Limb (tissue), 2 donors: ENCODE measurements around the gene NTSR1.

Experiments
- DNase-seq, 2 donors: peaks; one replicate each; pipeline ENCODE4 v3.0.0-alpha.2; 2016; ENCODE audit errors: extremely low spot score in 2 of 2

Gene NTSR1

GRCh38 chr20:62708591-62709536, at the start of gene NTSR1:
TSS of gene NTSR1 (plus strand) at chr20:62708836. CDS start at chr20:62709208, 372 bp downstream.
- no peak for DNase-seq

- DNase-seq, result no peak
These were observed 49.0 kb upstream of the NTSR1 start for GRCh38 chr20:62659488-62660239.

GRCh38 chr20:62660240-62660615, 48.4 kb upstream of the NTSR1 start:
- no peak for DNase-seq

GRCh38 chr20:62660768-62661167, 47.9 kb upstream of the NTSR1 start:
- DNase-seq, result no peak

- DNase-seq, result no peak
These were observed 47.0 kb upstream of the NTSR1 start for GRCh38 chr20:62661647-62662046.

GRCh38 chr20:62662422-62662821, 46.2 kb upstream of the NTSR1 start:
- DNase-seq, result no peak

GRCh38 chr20:62663145-62664018, 45.3 kb upstream of the NTSR1 start:
- DNase-seq, result no peak

- no peak for DNase-seq
These were observed 44.3 kb upstream of the NTSR1 start for GRCh38 chr20:62664019-62664971.

GRCh38 chr20:62665153-62665754, 43.4 kb upstream of the NTSR1 start:
- DNase-seq, result no peak

- no peak for DNase-seq
These were observed 42.6 kb upstream of the NTSR1 start for GRCh38 chr20:62665826-62666735.

- DNase-seq, result peak in 1 of 2 donors; percentile 57
These were observed 41.7 kb upstream of the NTSR1 start for GRCh38 chr20:62666736-62667529.

- DNase-seq, result no peak
These were observed 40.9 kb upstream of the NTSR1 start for GRCh38 chr20:62667530-62668440.

GRCh38 chr20:62668441-62669027, 40.1 kb upstream of the NTSR1 start:
- peak; percentile 77 to 85 for DNase-seq

GRCh38 chr20:62669249-62669648, 39.4 kb upstream of the NTSR1 start:
- no peak for DNase-seq

- no peak for DNase-seq
These were observed 38.5 kb upstream of the NTSR1 start for GRCh38 chr20:62670156-62670555.

GRCh38 chr20:62670998-62671397, 37.6 kb upstream of the NTSR1 start:
- no peak for DNase-seq

- no peak for DNase-seq
These were observed 36.9 kb upstream of the NTSR1 start for GRCh38 chr20:62671765-62672164.
